ENCODE results near the gene PEX1.
"Not testable (repeated sequence)": the region's sequence is repeated elsewhere in the genome, so short reads cannot be mapped to it uniquely, and the experiment has no call there.

Gene PEX1

GRCh38 chr7:92461027-92462003 is 67.0 kb downstream of the PEX1 start:
- no peak for DNase-seq (ENCODE audit: low read depth, low spot score)

- no peak for DNase-seq (ENCODE audit: low read depth, low spot score)
Measured at GRCh38 chr7:92460510-92460909, 67.8 kb downstream of the PEX1 start.

- DNase-seq (ENCODE audit: low read depth, low spot score) = no peak
Measured at GRCh38 chr7:92460109-92460508, 68.2 kb downstream of the PEX1 start.

- DNase-seq (ENCODE audit: low read depth, low spot score) = no peak
Measured at GRCh38 chr7:92456236-92456635, 72.1 kb downstream of the PEX1 start.

GRCh38 chr7:92451645-92452044 is 76.7 kb downstream of the PEX1 start:
- DNase-seq (ENCODE audit: low read depth, low spot score) = no peak

GRCh38 chr7:92448205-92448747 is 80.0 kb downstream of the PEX1 start:
- no peak for DNase-seq (ENCODE audit: low read depth, low spot score)

- DNase-seq (ENCODE audit: low read depth, low spot score) = peak; percentile 69
Measured at GRCh38 chr7:92447345-92448204, 80.7 kb downstream of the PEX1 start, which contains the start of gene GATAD1. Gene GATAD1, plus strand, starts transcription at chr7:92447482. Its CDS starts 248 bp downstream, at chr7:92447730.

- DNase-seq (ENCODE audit: low read depth, low spot score) = no peak
Measured at GRCh38 chr7:92446869-92447344, 81.4 kb downstream of the PEX1 start.

- DNase-seq (ENCODE audit: low read depth, low spot score) = not testable (repeated sequence)
Measured at GRCh38 chr7:92442720-92443119, 85.6 kb downstream of the PEX1 start.

GRCh38 chr7:92437956-92438491 is 90.3 kb downstream of the PEX1 start:
- DNase-seq (ENCODE audit: low read depth, low spot score) = no peak

All from smooth muscle cell of the brain vasculature (primary cell).